Measurements from ENCODE around the gene OTC.

DNA sequence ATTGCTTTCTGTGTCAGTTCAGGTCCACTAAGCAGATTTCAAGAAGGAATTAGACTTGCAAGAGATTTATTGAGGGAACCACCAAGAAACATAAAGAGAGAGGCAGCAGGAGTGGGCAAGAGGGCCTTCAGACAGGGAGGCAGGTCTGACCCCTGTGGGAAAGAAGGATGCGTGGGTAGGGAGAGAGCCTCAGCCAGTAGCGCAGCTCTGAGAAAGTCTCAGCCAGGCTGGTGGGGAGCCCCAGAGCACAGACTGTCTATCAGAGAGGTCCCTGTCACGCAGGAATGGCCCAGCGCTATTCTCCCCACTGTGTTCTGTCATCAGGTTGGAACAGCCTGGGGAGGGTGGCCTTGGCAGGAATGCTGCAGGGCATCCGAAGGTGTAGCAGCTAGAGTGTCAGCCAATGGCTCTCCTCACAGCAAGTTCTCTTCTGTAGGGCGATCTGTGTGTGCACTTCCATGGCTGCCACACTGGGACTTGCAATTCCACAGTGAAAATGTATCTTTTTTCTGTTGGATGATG is 48.0 kb downstream of the OTC start:
- no peak for TF ChIP-seq POLR2A (IDR thresholded peaks at IDR 0.05; ENCODE audit: low read length)
- TF ChIP-seq GATA1 (IDR thresholded peaks at IDR 0.05; ENCODE audit: low read depth, low read length), result no peak

All from erythroblast (primary cell).